NOMO-1 treated with DMSO at 0.1 percent for 48 hours (cell line): Measurements from ENCODE around the gene MARCHF9.

Experiments
- DNase-seq: peaks from one replicate; lab custom pipeline; 2025; ENCODE audit not compliant: unreplicated experiment; lab: John Stamatoyannopoulos, UW

The MARCHF9 gene

DNA sequence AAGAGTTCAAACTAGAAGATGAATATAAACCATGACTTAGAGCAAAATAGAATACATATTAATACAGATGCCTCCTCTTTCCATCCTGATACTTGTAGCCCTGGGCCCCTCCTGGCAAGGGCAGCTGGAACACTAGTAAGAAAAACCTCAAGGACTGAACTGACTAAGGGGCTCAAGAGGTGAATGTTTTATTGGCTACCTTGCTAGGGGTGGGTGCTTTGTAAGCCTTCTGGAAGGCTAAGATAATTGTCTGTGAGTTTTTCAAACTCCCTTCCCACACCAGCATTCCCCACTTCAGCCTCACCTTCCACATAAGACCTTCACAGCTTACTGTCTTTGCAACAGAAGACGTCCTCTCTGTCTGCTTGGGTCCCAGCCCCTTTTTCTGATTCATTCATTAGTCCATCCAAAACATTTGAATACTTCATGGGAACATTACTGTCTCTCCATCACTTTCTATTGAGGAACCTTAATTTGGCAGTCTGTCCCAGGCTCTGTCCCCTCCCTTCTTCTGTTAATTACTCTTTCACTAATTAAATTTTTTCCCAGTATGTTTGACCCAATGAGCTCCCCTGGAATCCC lies 1.1 kb upstream of the MARCHF9 start:
- no peak for DNase-seq

DNA sequence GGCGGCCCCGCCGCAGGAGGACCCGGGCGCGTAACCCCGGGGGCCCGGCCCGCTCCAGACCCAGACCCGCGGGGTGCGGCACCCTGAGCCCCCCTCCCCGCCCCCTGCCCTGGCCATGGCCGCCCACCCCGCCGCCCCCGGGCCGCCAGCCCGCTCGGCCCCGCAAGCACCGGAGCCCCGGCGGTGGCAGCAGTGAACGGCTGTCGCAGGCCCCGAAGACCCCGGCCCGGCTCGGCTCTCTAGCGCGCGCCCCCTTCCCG lies 221 bp downstream of the MARCHF9 start:
- no peak for DNase-seq

DNA sequence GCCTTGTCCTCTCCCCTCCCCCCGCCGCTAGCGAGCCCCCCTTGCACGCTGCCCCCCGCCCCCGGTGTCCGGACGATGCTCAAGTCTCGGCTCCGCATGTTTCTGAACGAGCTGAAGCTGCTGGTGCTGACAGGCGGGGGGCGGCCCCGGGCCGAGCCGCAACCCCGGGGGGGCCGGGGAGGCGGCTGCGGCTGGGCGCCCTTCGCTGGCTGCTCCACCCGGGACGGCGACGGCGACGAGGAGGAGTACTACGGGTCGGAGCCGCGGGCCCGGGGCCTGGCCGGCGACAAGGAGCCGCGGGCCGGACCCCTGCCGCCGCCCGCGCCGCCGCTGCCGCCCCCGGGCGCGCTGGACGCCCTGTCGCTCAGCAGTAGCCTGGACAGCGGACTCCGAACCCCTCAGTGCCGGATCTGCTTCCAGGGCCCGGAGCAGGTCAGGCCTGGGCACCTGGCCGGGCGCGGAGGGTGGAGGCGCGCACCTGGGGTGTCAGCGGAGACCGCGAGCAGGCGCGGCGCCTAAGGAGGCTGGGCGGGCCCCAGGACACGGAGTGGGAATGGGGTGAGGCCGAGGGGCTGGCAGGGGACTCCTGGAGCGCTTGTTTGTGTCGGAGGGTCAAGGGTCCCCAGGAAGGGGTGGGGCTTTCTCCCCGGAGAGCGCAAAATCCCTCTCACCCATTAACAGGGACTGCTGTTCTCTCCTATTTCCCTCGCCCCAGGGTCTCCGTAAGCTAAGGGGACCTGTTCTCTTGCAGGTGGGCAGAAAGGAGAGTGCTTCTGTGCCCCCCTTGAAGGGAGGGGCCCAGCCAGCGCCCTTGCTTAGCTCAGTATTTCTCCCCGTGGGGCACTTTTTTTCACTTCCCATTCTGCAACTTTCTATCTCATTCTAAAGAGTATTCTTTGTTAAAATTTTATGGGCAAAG lies 810 bp downstream of the MARCHF9 start:
- peak; percentile 34 for DNase-seq

DNA sequence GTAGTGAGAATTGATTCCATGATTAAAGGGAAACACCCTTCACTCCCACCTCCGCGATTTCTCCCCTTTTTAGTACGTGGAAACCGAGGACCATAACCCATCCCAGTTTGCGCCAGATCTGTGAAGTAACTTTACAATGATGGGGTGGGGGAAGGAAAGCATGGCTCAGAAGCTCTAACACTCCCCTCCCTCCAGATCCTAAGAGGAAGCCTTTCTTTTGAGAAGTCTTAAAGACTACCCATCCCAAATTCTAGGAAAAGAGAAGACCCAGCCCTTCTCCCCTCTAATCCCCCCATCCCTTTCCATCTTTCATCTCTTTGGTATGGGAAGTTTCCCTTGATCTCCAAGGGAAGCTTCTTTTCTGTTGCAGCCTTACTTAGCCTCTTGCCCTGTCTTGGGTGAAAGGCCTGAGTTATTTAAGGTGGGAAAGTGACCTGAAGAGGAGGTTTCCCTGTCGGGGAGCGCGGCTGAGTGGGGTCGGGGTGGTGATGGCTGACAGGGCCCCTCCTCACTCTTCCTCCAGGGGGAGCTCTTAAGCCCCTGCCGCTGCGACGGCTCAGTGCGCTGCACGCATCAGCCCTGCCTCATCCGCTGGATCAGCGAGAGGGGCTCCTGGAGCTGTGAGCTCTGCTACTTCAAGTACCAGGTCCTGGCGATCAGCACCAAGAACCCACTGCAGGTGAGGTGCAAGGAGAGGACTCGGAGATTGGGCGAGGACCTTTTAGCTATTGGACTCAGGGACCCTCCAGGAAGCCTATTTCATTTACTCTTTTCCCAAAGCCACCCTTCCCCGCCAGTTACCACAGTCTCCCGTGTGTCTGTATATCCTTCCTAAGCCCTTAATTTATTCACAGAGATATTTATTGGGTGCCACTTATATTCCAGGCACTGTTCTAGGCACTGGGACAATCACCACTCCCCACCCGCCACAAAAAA lies 1.8 kb downstream of the MARCHF9 start:
- DNase-seq = peak; percentile 53

DNA sequence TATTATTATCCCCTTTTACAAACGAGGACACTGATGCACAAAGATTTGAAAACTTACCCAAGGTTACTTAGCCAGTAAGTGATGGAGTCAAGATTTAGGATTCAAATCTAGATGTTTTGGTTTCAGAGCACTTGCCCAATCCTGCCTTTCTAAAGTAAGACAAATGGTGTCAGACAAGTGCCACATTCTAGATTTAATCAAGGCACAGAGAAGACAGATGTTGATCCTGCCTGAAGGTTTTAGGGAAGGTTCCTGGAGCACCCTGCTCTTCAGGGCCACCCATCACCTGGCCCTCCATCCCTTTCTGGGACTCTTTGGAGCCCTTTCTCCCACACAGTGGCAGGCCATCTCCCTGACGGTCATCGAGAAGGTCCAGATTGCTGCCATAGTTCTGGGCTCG lies 2.9 kb downstream of the MARCHF9 start:
- DNase-seq = no peak

DNA sequence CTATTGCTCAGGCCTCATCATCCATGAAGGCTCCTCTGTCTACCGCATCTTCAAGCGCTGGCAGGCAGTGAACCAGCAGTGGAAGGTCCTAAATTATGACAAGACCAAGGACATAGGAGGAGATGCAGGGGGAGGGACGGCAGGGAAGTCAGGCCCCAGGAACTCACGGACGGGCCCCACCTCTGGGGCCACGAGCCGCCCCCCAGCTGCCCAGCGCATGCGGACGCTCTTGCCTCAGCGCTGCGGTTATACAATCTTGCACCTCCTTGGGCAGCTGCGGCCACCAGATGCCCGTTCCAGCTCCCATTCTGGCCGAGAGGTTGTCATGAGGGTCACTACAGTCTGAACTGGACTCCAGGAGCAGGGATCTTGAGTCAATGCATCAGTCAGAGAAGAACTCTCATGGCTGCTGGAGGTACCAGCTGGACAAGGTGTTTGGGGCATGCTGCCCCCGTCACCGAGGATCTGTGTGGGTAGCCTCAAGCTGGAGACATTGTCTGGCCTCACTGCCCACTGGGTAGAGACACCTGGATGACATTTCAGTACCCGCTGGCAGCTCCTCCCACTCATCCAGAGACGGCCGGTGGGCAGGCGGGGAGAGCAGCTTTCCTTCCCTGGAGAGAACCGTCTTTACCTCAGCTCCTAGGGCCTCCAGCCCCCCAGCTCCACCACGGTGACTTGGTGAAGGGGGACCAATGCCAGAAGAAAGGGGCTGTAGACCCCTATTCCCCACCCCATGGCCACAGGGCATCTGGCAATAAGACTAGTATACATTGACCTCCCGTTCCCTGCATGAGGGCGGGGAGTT lies 3.9 kb downstream of the MARCHF9 start:
- DNase-seq = no peak

DNA sequence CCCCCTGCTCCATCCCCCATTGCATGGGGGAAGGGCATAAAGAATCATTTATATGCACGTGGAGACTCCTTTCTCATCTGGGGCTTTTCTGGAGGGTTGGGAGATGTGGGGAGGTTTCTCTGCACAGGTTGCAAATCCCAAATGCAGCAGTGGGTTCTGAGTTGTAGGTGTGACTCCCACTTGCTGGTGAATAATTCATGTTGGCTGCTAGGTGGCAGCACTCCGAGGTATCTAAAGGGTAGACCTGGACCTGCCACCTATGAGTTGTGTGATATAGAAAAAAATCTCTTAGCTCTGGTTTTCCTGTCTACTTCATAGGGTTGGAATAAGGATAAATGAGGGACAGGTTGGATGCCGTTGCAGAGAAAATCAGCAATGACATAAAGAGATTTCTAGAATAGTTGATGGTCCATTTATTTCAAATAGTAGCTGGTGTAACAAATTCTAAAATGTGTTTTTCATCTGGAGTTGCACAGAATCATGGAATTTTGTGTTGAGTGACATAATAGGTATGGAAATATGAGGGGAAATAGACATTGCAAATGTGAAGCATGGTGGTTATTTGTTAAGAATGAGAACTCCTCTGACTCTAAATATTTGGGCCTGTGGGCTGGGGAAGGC lies 4.6 kb downstream of the MARCHF9 start:
- no peak for DNase-seq

DNA sequence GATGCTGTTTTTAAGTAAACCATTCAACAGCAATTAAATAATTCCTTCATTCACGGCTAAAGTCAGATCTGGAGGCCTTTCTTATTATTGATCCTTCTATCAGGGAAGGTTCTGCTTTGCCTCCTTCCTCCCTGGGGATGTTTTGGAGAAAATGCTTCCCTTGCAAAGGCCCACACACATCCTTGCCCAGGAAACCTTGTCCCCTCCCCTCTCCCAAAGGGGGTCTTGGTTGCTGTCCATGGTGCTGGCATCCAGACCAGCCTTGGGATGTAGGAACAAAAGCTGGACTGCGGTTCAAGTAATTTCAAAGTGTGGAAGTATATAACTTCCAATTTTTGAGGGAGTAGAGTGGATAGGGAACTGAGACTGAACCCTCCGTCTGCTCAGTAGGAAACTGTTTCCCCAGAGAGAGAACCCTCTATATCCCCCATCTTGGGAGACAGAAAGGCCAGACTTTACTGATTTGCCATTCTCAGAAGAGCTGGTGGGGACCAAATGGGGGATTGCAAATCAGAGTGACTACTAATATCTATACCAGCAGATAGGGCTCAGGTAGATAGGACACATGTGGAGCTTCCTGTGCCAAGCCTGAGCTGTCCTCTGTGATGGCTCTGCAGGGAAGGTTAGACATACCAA lies 5.6 kb downstream of the MARCHF9 start:
- DNase-seq = no peak

DNA sequence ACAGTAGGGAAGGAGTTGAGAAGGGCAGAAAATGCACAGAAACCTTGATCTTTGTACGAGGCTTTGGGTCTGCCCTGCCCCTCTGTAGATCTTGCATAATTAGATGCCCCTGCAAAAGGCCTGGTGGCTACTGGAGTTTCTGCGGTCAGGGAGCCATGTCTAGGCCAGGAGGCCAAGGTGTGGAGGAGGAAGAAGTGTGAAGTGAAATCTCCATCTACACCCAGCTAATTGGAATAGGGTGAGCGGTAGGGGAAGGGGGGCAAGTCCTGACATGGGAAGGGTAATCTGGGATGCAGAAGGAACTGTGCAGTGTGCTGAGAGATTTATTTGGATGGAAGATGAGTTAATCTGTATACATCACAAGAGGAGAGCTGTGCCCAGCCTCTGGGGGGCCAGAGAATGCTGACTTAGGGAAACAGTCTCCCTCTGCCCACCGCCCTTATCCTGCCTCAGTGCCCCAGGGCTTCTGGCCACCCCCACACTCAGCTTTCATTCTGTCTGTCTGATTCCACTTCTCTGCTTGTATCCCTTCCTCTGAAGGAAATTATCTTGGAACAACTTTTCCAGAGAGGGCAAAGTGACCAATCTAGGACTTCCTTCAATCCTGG lies 6.6 kb downstream of the MARCHF9 start:
- DNase-seq = no peak

DNA sequence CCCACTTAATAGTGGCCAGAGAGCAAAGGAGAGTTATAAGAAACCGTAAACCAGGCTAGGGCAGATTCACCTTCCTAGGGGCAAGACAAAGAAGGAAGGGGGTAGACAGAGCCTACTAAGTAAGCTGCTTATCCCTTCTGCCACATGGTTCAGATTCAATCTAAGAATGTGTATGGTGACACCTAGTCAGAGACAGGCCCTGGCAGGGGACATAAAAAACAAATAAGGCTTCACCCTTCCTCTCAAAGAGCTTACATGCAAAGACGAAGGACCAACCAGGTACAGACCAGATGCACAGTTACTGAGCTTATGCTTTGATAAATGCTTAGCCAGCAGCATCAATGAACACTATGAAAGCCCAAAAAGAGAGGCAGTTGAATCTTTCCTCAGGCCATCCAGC lies 7.6 kb downstream of the MARCHF9 start:
- DNase-seq = no peak

DNA sequence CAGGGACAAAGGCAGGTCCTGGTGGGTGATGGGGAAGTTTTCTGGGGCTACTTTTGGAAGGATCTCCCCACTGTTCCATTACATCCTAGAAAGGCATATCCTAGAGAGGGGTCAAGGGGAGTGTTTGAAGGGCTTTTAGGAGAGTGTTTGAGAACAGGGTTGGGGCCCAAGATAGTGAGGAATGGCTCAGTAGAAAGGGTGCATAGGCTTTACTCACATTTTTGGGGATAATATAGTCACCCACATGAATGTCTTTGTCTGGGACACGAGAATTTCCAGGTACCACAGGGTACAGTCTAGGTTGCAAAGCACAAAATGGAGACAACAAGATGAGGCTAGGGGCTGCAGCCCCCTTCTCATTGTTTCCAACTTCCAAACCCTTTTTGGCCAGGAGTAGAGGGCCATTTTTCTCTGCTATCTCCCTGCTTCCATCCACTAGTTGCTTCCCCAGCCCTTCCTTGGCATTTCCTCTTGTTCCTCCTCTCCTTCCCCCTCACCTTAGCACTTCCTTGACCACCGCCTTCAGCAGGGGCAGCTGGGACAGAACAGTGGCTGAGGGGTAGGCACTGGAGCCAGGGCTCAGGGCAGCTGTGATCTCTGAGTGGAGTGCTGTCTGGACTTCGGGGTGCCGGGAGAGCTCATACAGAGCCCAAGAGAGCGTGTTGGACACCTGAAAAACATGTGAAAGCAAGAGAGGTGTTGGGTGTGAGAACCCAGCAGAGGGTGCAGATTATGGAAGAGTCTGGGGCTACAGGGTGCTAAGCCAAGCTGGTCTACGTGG lies 9.2 kb downstream of the MARCHF9 start:
- no peak for DNase-seq

DNA sequence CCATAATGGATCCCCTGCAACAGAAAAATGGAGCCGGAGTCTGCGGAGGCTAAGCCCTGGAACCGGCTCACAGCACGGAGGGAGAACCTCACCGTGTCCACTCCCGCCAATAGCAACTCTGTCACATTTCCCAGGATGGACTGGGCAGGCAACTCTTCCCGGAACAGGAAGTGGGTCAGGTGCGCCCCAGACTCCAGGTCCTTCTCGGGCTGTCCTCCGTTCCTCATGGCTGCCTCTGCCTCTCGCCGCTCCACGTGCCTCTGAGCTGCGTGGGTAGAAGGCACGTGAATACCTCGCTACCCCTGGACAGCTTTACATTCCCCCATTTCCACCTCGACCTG lies 9.7 kb downstream of the MARCHF9 start:
- no peak for DNase-seq

DNA sequence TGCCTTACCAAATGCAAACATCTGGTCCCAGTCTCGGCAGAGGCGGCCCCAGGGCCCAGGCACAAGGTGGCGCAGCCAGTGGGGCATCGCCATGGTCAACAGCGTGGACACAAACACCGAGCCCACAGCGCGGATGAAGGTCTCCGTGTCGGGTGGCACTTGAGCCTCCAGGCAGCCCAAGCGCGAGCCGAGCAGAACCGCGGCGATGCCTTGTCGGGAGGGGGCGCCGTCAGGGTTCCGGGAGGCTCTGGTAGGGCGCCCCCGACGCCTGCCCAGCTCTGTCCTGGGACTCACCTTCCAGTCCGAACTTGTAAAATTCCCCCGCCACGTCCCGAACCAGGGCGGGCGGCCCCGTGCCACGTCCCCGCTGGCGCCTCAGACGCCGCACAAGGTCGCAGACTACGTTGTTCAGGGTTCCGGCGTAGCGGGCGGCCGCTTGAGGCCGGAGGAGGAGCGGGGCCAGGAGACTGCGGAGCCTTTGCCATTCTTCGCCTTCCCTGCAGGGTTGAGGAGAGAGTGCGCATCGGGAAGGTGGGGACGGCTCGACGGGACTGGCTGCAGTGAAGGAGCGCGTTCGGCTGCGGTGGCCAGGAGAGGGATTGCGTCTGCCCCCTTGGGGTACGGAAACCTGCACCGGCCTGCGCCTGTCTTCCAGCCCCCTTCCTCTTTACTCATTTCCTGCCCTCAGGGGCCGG lies 10.2 kb downstream of the MARCHF9 start:
- DNase-seq = no peak

DNA sequence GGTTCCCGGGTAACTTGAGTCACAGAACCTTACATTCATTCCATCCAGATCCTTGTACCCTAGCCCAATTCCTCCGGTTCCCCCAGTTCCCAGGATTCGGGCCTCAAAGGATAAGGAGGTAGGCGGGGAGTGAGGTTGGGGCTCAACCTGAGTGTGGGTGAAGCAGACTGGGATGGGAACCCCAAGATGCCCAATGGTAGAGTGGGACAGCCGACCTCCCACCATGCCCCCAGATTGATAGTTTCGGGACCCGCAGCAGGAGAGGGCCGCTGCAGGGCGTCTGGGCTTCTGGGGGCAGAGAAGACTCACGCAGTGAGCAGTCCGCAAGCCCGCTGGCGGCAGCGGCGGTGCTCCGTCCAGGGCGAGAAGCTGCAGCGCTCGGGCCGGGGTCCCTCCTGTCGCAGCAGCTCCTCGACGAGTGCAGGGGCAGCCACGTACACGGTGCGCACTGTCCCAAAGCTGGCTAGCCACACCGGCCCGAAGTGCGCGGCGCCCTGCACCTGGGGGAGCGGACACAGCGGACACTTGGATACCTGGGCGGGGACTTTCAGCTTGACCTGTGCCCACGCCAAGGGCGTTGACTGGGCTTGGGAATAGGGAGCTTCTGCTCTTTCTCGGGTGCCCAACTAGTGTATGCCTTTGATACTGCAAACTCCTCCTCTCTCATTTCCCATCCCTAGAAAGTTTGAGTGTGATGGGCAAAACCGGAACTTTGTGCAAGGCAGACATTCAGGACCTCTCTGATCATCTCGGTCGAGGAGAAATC lies 11.0 kb downstream of the MARCHF9 start:
- no peak for DNase-seq

DNA sequence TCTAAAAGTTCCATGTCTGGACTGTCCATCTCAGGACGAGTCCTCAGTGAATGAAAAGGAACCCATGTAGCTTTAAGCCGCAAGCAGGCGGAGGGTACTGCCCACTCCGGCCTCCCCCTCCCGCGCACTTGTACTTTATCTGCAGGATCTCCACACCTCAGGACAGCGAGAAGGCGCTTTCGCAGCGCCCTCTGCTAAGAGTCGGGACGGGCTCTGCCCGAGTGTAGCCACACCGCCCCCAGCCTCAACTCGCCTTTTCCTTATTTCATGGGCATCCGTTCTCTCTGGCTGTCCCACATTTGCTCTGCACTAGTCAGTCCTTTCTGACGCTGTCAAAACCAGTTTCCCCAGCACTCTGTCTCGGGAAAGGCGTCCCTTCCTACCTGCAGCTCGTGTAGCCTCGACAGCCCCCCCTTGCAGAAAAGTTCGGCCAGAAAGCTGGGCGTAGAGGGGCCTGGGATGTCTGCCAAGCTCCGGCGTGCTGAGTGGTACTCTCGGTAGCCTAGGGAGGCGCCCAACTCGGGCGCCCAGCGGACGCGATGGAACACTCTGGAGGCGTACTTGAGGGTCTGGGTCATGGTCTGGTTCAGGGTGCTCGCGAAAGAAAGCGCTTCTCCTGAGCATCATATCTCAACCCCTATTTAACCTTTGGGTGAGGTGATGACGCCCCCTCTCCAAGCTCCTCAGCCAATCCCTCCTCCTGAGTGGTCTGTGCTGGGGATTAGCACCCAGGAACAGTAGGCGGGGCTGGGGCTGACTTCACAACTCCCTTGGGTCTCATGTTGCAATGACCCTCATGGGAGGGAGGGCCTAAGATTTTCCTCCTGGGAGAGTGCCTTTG lies 11.8 kb downstream of the MARCHF9 start, which contains the start of gene CYP27B1:
TSS of gene CYP27B1 (minus strand) at position 615 of the 841 bp plus-strand sequence. CDS start at position 578, 37 bp downstream.
- no peak for DNase-seq

DNA sequence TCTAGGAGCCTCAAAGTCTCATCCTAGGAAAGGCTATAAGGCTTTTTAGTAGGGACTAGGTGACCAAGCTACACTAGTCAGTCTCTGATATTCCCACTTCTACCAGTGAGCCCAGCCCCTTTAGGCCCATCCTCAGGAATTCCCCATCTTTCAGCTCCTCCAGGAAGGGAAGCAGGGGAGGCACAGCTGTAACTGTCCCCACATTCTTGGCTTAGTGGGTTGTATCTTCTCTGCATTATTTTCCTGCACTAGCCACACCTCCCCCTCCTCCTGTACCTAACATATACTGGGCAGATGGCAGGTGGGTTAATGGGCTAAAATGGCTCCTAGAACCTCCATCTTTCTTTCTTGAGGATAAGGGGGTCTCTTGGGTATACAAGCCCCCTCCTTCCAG lies 12.4 kb downstream of the MARCHF9 start:
- DNase-seq = no peak

DNA sequence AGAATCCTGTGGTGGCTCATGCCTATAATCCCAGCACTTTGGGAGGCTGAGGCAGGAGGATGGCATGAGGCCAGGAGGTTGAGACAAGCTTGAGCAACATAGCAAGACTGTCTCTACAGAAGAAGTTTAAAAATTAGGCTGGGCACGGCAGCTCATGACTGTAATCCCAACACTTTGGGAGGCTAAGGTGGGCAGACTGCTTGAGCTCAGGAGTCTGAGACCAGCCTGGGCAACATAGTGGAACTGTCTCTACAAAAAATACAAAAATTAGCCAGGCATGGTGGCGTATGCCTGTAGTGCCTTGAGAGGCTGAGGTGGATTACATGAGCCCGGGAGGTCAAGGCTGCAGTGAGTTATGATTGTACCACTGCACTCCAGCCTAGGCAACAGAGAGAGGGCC lies 13.0 kb downstream of the MARCHF9 start:
- DNase-seq = no peak
